Karpas-422 (cell line): ENCODE measurements around the gene MMP7. TPM values are rescaled to one million over a fixed set of nuclear protein-coding genes. Genes with fewer than 3 reads are reported as not detected.
A peak's percentile ranks its signal among the peaks of the same experiment; 100 is the strongest.

ENCODE experiments used
- DNase-seq: peaks from one replicate; pipeline ENCODE4 v3.0.0-alpha.2; 2015
- H2AFZ ChIP-seq: fragments of 200-600 bp; sonication (generic); 2 replicates; pipeline ENCODE4 v1.6.1; 2014; ENCODE audit warnings: antibody characterized with exemption, low read length, mixed read lengths
- H3K27ac ChIP-seq: fragments of 200-600 bp; sonication (generic); 2 replicates; pipeline ENCODE4 v1.5.1; 2014; ENCODE audit warnings: mild to moderate bottlenecking, low read length, moderate library complexity
- H3K27me3 ChIP-seq: fragments of 200-600 bp; sonication (generic); 2 replicates; pipeline ENCODE4 v1.6.1; 2014; ENCODE audit warnings: low read length, mixed read lengths
- H3K36me3 ChIP-seq: fragments of 200-600 bp; sonication (generic); 2 replicates; pipeline ENCODE4 v1.6.1; 2014; ENCODE audit warnings: low read length, mixed read lengths; ENCODE audit not compliant: insufficient read depth
- H3K4me1 ChIP-seq: fragments of 200-600 bp; sonication (generic); 2 replicates; pipeline ENCODE4 v1.6.1; 2014; ENCODE audit warnings: mild to moderate bottlenecking, low read length, mixed read lengths
- H3K4me2 ChIP-seq: fragments of 200-600 bp; sonication (generic); 2 replicates; pipeline ENCODE4 v1.6.1; 2014; ENCODE audit warnings: low read length, low read depth, mild to moderate bottlenecking; ENCODE audit not compliant: poor library complexity, severe bottlenecking
- H3K4me3 ChIP-seq: fragments of 200-600 bp; sonication (generic); 2 replicates; pipeline ENCODE4 v1.5.1; 2014; ENCODE audit warnings: mild to moderate bottlenecking, antibody characterized with exemption, low read length, mixed read lengths
- H3K79me2 ChIP-seq: fragments of 200-600 bp; sonication (generic); 2 replicates; pipeline ENCODE4 v1.6.1; 2014; ENCODE audit warnings: mild to moderate bottlenecking, low read length, mixed read lengths
- H3K9ac ChIP-seq: fragments of 200-600 bp; sonication (generic); 2 replicates; pipeline ENCODE4 v1.6.0; 2014; ENCODE audit warnings: low read length
- H3K9me2 ChIP-seq: fragments of 200-600 bp; sonication (generic), shearing (Covaris generic); replicated peaks from 2 replicates; pipeline ENCODE4 v1.6.0; 2014; ENCODE audit warnings: mild to moderate bottlenecking, low read length, moderate library complexity; ENCODE audit not compliant: insufficient read depth
- H3K9me3 ChIP-seq: fragments of 300-700, 200-600 bp; sonication (generic); 2 replicates; pipeline ENCODE4 v1.6.1; 2014; ENCODE audit warnings: low read length, mixed read lengths
- H4K20me1 ChIP-seq: fragments of 200-600 bp; sonication (generic); 2 replicates; pipeline ENCODE4 v1.6.1; 2014; ENCODE audit warnings: mild to moderate bottlenecking, antibody characterized with exemption, low read length, low read depth; ENCODE audit not compliant: insufficient read depth
- total RNA-seq: library from RNA; depleted of rRNA; stranded (reverse); fragments of >200 nt; shearing (Covaris generic); gene quantifications from 2 replicates; pipeline ENCODE4 v1.2.3, GENCODE V29; 2014; ENCODE audit warnings: low replicate concordance

The MMP7 gene
- total RNA-seq, 1 experiment from 2014 or later = 0.34 TPM

GRCh38 chr11:102499931-102500330 is 30.6 kb downstream of the MMP7 start:
- no peaks in the 10 kb centered on the region for H3K9me2 ChIP-seq
- H3K36me3 ChIP-seq = no peaks in the 10 kb centered on the region
- DNase-seq = no peak
- H3K9ac ChIP-seq = no peak overlapping the region
- H3K9me3 ChIP-seq = no peaks in the 10 kb centered on the region
- H2AFZ ChIP-seq = no peak overlapping the region
- H3K4me2 ChIP-seq = no peak overlapping the region
- no peaks in the 10 kb centered on the region for H4K20me1 ChIP-seq
- no peak overlapping the region for H3K4me3 ChIP-seq
- no peaks in the 10 kb centered on the region for H3K79me2 ChIP-seq
- H3K4me1 ChIP-seq = peaks cover 4% of the 10 kb centered on the region; the same call in 1 of the 2 replicates
- no peaks in the 10 kb centered on the region for H3K27me3 ChIP-seq
- no peak overlapping the region for H3K27ac ChIP-seq

GRCh38 chr11:102499151-102499550 is 31.4 kb downstream of the MMP7 start:
- no peaks in the 10 kb centered on the region for H4K20me1 ChIP-seq
- H3K4me3 ChIP-seq = no peak overlapping the region
- no peaks in the 10 kb centered on the region for H3K36me3 ChIP-seq
- H3K27ac ChIP-seq = no peak overlapping the region
- no peaks in the 10 kb centered on the region for H3K27me3 ChIP-seq
- H3K9me3 ChIP-seq = no peaks in the 10 kb centered on the region
- H3K79me2 ChIP-seq = no peaks in the 10 kb centered on the region
- no peak overlapping the region for H3K9ac ChIP-seq
- no peak overlapping the region for H2AFZ ChIP-seq
- H3K4me1 ChIP-seq = peaks cover 4% of the 10 kb centered on the region; the same call in 1 of the 2 replicates
- DNase-seq = no peak
- no peaks in the 10 kb centered on the region for H3K9me2 ChIP-seq
- H3K4me2 ChIP-seq = no peak overlapping the region

DNA sequence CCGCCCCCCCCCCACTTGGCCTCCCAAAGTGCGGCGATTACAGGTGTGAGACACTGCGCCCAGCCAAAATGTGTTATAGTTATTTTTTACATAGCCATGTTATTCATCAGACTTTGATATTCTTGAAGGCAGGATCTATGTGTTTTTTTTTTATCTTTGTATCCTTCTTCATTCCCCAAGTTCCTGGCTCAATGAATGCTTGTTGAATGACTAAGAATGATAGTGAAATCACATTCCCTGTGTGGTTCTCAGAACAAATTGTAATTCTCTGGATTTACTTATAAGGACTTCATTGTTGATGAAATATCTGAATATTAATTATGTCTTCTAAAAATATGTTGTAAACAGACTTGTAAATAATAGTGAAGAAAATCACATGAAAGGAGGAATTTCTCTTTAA is 33.5 kb downstream of the MMP7 start:
- no peaks in the 10 kb centered on the region for H3K9me2 ChIP-seq

DNA sequence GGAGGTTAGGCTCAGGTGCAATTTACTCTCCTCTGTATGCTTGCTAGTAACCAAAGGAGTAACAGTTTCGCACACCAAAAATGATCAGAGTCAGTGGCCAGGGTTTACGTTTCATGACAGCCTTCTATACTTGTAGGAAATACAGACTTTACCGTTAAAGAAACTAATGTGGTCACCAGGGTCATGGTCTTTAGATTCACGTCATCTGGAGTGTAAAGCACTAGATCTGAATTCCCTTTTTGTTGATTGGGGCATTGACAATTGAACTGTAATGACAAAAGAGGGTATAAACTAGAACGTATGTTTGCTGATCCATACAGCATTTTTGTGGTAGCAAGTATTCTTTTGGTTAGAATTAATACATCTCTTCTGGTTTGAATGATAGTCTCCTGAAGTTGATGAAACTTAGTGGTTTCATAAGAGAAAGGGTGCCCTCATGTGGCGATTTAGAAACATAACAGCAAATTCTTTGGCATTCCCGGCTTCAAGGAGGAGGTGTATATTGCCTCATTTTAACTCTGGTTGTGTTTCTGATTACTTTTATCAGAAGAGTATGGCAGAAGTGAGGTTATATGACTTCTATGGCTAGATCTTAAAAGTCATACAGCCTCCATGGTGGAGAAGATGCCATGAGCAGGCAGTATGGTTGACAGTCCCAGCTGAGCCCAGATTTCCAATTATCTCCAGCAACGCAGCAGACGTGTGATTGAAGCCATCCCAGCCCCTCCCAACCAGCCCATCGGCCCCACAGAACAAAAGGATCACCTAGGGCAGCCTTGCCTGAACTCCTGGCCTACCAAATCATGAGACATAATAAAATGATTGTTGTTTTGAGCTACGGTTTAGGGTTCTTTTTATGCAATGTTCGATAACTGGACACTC is 35.1 kb downstream of the MMP7 start:
- H3K4me3 ChIP-seq = no peak overlapping the region
- no peak overlapping the region for H3K27ac ChIP-seq
- no peaks in the 10 kb centered on the region for H3K79me2 ChIP-seq
- 0 out of 2 replicates have a peak overlapping the region, but pooled peaks have one; percentile 4 for H3K9ac ChIP-seq
- 0 out of 2 replicates have a peak overlapping the region, but pooled peaks have one; percentile 0 for H2AFZ ChIP-seq
- no peaks in the 10 kb centered on the region for H3K27me3 ChIP-seq
- no peaks in the 10 kb centered on the region for H3K9me2 ChIP-seq
- H3K9me3 ChIP-seq = no peaks in the 10 kb centered on the region
- H3K36me3 ChIP-seq = no peaks in the 10 kb centered on the region
- H3K4me2 ChIP-seq = peak overlapping the region; percentile 1
- H3K4me1 ChIP-seq = peaks cover 11% of the 10 kb centered on the region
- DNase-seq = peak; percentile 96
- H4K20me1 ChIP-seq = no peaks in the 10 kb centered on the region

More for the DNA sequence above, 33.5 kb downstream of the MMP7 start:
- Histone ChIP-seq H3K27ac (no peak overlapping the region), H4K20me1 (no peaks in the 10 kb centered on the region), H3K27me3 (no peaks in the 10 kb centered on the region), H3K9ac (no peak overlapping the region), H3K79me2 (no peaks in the 10 kb centered on the region), H3K36me3 (no peaks in the 10 kb centered on the region), H3K4me3 (no peak overlapping the region), H3K4me1 (peaks cover 11% of the 10 kb centered on the region), H3K4me2 (no peak overlapping the region), H3K9me3 (no peaks in the 10 kb centered on the region), H2AFZ (no peak overlapping the region)
- no peak for DNase-seq

DNA sequence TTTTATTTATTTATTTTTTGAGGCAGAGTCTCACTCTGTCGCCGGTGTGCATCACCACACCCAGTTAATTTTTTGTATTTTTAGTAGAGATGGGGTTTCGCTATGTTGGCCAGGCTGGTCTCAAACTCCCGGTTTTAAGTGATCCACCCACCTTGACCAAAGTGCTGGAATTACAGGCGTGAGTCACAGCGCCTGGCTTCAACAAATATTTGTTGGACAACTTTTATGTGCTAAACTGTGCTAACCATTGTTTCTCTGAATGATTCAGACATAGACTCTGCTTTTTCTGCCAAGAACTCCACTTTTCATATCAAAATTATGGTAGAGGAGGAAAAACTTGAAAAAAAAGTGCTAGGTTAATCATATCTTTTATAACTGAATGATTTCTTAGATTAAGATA is 36.3 kb downstream of the MMP7 start:
- H2AFZ ChIP-seq = no peak overlapping the region
- H3K79me2 ChIP-seq = no peaks in the 10 kb centered on the region
- H3K9ac ChIP-seq = no peak overlapping the region

DNA sequence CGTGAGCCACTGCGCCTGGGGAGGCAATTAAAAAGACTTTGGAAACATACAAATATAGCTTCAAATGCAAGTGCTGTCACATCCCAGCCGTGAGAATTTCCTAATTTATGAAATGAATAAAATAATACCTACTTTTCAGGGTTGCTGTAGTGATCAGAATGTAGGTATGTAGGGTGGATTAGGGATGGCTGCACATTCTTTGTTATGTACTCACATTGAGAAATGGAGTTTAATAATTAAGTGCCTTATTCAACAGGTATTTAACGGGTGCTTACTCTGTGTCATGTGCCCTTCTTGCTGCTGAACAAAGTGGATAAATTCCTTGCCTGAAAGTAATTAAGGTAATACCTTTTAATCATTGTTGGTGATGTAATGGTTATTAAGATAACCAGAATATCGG is 37.0 kb downstream of the MMP7 start:
- Histone ChIP-seq H3K9ac (no peak overlapping the region), H4K20me1 (no peaks in the 10 kb centered on the region), H3K4me3 (no peak overlapping the region), H3K36me3 (no peaks in the 10 kb centered on the region), H3K27me3 (no peaks in the 10 kb centered on the region), H3K79me2 (no peaks in the 10 kb centered on the region), H3K4me1 (peaks cover 16% of the 10 kb centered on the region), H3K4me2 (no peak overlapping the region), H3K27ac (no peak overlapping the region), H2AFZ (no peak overlapping the region), H3K9me3 (no peaks in the 10 kb centered on the region), H3K9me2 (no peaks in the 10 kb centered on the region)
- no peak for DNase-seq

More for the DNA sequence above, 36.3 kb downstream of the MMP7 start:
- no peaks in the 10 kb centered on the region for H3K9me3 ChIP-seq
- H3K9me2 ChIP-seq = no peaks in the 10 kb centered on the region
- no peak overlapping the region for H3K4me3 ChIP-seq
- H3K27ac ChIP-seq = no peak overlapping the region
- no peaks in the 10 kb centered on the region for H3K27me3 ChIP-seq
- no peaks in the 10 kb centered on the region for H4K20me1 ChIP-seq
- DNase-seq = no peak
- peaks cover 15% of the 10 kb centered on the region for H3K4me1 ChIP-seq
- H3K4me2 ChIP-seq = no peak overlapping the region
- H3K36me3 ChIP-seq = no peaks in the 10 kb centered on the region

- Histone ChIP-seq H3K9me3 (no peaks in the 10 kb centered on the region), H4K20me1 (no peaks in the 10 kb centered on the region), H3K9me2 (no peaks in the 10 kb centered on the region), H3K27ac (no peak overlapping the region), H3K4me1 (peaks cover 16% of the 10 kb centered on the region), H3K4me3 (no peak overlapping the region), H3K4me2 (no peak overlapping the region), H2AFZ (no peak overlapping the region), H3K36me3 (no peaks in the 10 kb centered on the region), H3K79me2 (no peaks in the 10 kb centered on the region), H3K27me3 (no peaks in the 10 kb centered on the region), H3K9ac (no peak overlapping the region)
- DNase-seq = no peak
Measured at GRCh38 chr11:102491969-102492368, 38.6 kb downstream of the MMP7 start.

GRCh38 chr11:102489186-102490145 is 41.1 kb downstream of the MMP7 start:
- no peak overlapping the region for H2AFZ ChIP-seq
- no peaks in the 10 kb centered on the region for H3K9me2 ChIP-seq
- H3K9me3 ChIP-seq = no peaks in the 10 kb centered on the region
- H3K27me3 ChIP-seq = no peaks in the 10 kb centered on the region
- H3K4me2 ChIP-seq = no peak overlapping the region
- no peak for DNase-seq
- H3K79me2 ChIP-seq = no peaks in the 10 kb centered on the region
- H3K4me3 ChIP-seq = no peak overlapping the region
- no peaks in the 10 kb centered on the region for H4K20me1 ChIP-seq
- no peak overlapping the region for H3K9ac ChIP-seq
- no peak overlapping the region for H3K27ac ChIP-seq
- peaks cover 12% of the 10 kb centered on the region for H3K4me1 ChIP-seq
- H3K36me3 ChIP-seq = no peaks in the 10 kb centered on the region
